Upper lobe of left lung (tissue), 4 donors: ENCODE measurements around the gene SATL1.

ENCODE experiments used
- CTCF ChIP-seq, 6 experiments: fragments of 450-650 bp in 4 of 6; fragments of 200-600 bp in 2 of 6; sonication (generic) in 2 of 6; IDR thresholded peaks; one replicate each; pipeline ENCODE4 v1.5.1; 2016 to 2019; ENCODE audit warnings: antibody characterized with exemption in 6 of 6
- POLR2AphosphoS5 ChIP-seq, 2 donors: sonication (generic); formaldehyde crosslinking; IDR thresholded peaks; one replicate each; pipeline ENCODE4 v1.5.1; 2017; ENCODE audit warnings: antibody characterized with exemption in 2 of 2

GRCh38 chrX:85114776-85115175, 128.8 kb downstream of the SATL1 start:
- TF ChIP-seq POLR2AphosphoS5 (IDR thresholded peaks at IDR 0.05) (no peak), CTCF (IDR thresholded peaks at IDR 0.05) (no peak)
